Hematopoietic multipotent progenitor cell treated with erythropoietin and hydrocortisone succinate and interleukin-3 and kit ligand, for 15 days (in vitro differentiated cells): ENCODE data around the gene CLEC17A.
"Not testable (repeated sequence)": the region's sequence is repeated elsewhere in the genome, so short reads cannot be mapped to it uniquely, and the experiment has no call there.

Source experiments
- DNase-seq: peaks from one replicate; pipeline ENCODE4 v3.0.0-alpha.2; 2015; ENCODE audit warnings: low spot score

CLEC17A gene

GRCh38 chr19:14582894-14583340 is at the start of gene CLEC17A:
CLEC17A (plus strand) TSS chr19:14583084; CDS start chr19:14583161, 77 bp downstream.
- DNase-seq, result no peak

- no peak for DNase-seq
Observed at GRCh38 chr19:14533450-14533849, 49.4 kb upstream of the CLEC17A start.

- DNase-seq, result peak; percentile 88
Observed at GRCh38 chr19:14536926-14537692, 45.8 kb upstream of the CLEC17A start.

- DNase-seq, result no peak
Observed at GRCh38 chr19:14540741-14541525, 42.0 kb upstream of the CLEC17A start.

GRCh38 chr19:14541979-14542378 is 40.9 kb upstream of the CLEC17A start:
- DNase-seq, result not testable (repeated sequence)

- peak; percentile 21 for DNase-seq
Observed at GRCh38 chr19:14542711-14543328, 40.1 kb upstream of the CLEC17A start.

- no peak for DNase-seq
Observed at GRCh38 chr19:14544047-14544446, 38.8 kb upstream of the CLEC17A start.

- DNase-seq, result no peak
Observed at GRCh38 chr19:14544977-14545715, 37.7 kb upstream of the CLEC17A start.

- no peak for DNase-seq
Observed at GRCh38 chr19:14545716-14546082, 37.2 kb upstream of the CLEC17A start.

GRCh38 chr19:14550201-14550754 is 32.6 kb upstream of the CLEC17A start:
- no peak for DNase-seq

GRCh38 chr19:14551134-14552005 is 31.5 kb upstream of the CLEC17A start:
- peak; percentile 75 for DNase-seq

- not testable (repeated sequence) for DNase-seq
Observed at GRCh38 chr19:14552006-14552360, 30.9 kb upstream of the CLEC17A start.

- no peak for DNase-seq
Observed at GRCh38 chr19:14553042-14553938, 29.6 kb upstream of the CLEC17A start.

- DNase-seq, result no peak
Observed at GRCh38 chr19:14553939-14554243, 29.0 kb upstream of the CLEC17A start.

GRCh38 chr19:14554382-14554812 is 28.5 kb upstream of the CLEC17A start:
- no peak for DNase-seq

- DNase-seq, result no peak
Observed at GRCh38 chr19:14555918-14556661, 26.8 kb upstream of the CLEC17A start.

- DNase-seq, result peak; percentile 82
Observed at GRCh38 chr19:14556662-14557188, 26.2 kb upstream of the CLEC17A start.

GRCh38 chr19:14558370-14559066 is 24.4 kb upstream of the CLEC17A start:
- no peak for DNase-seq
